Measurements from ENCODE around the gene DIP2C.
A peak's percentile ranks its signal among the peaks of the same experiment; 100 is the strongest.
"Not testable (repeated sequence)": the region's sequence is repeated elsewhere in the genome, so short reads cannot be mapped to it uniquely, and the experiment has no call there.

Gene DIP2C, protein sequence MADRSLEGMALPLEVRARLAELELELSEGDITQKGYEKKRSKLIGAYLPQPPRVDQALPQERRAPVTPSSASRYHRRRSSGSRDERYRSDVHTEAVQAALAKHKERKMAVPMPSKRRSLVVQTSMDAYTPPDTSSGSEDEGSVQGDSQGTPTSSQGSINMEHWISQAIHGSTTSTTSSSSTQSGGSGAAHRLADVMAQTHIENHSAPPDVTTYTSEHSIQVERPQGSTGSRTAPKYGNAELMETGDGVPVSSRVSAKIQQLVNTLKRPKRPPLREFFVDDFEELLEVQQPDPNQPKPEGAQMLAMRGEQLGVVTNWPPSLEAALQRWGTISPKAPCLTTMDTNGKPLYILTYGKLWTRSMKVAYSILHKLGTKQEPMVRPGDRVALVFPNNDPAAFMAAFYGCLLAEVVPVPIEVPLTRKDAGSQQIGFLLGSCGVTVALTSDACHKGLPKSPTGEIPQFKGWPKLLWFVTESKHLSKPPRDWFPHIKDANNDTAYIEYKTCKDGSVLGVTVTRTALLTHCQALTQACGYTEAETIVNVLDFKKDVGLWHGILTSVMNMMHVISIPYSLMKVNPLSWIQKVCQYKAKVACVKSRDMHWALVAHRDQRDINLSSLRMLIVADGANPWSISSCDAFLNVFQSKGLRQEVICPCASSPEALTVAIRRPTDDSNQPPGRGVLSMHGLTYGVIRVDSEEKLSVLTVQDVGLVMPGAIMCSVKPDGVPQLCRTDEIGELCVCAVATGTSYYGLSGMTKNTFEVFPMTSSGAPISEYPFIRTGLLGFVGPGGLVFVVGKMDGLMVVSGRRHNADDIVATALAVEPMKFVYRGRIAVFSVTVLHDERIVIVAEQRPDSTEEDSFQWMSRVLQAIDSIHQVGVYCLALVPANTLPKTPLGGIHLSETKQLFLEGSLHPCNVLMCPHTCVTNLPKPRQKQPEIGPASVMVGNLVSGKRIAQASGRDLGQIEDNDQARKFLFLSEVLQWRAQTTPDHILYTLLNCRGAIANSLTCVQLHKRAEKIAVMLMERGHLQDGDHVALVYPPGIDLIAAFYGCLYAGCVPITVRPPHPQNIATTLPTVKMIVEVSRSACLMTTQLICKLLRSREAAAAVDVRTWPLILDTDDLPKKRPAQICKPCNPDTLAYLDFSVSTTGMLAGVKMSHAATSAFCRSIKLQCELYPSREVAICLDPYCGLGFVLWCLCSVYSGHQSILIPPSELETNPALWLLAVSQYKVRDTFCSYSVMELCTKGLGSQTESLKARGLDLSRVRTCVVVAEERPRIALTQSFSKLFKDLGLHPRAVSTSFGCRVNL (N-terminal part only)

GRCh38 chr10:689452-690371 is at the start of gene DIP2C:
Gene DIP2C, minus strand, starts transcription at chr10:689668. Its CDS starts 90 bp downstream, at chr10:689578.
- peak; percentile 30 for DNase-seq (ENCODE audit: low spot score)

DNA sequence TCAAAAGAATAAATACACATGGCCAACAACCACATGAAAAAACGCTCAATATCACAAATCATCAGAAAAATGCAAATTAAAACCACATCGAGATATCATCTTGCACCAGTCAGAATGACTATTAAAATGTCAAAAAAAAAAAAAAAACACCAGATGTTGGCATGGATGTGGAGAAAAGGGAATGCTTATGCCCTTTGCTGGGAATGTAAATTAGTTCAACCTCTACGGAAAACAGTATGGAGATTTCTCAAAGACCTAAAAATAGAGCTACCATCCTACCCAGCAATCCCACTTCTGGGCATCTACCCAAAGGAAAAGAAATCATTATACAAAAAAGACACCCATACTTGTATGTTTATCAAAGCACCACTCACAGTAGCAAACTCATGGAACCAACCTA is 45.0 kb upstream of the DIP2C start:
- no peak for DNase-seq (ENCODE audit: low spot score)

- no peak for DNase-seq (ENCODE audit: low spot score)
These were observed 43.6 kb upstream of the DIP2C start for GRCh38 chr10:733086-733485.

GRCh38 chr10:729213-729612 is 39.7 kb upstream of the DIP2C start:
- no peak for DNase-seq (ENCODE audit: low spot score)

DNA sequence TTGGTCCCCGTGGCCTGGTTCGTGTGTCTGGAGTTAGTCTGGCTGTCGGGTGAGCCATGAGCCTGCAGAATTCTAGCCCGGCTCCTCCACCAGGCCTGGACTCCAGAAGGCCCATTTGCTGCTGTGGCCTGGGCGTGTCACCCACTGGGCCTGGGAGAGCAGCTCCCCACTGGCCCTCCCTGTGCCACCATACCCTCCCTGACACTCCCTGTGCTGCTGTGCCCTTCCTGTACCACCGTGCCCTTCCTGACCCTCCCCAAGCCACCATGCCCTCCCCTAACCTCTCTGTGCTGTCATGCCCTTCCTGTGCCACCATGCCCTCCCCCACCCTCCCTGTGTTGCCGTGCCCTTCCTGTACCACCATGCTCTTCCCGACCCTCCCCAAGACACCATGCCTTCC is 39.1 kb upstream of the DIP2C start:
- DNase-seq (ENCODE audit: low spot score) = no peak

DNA sequence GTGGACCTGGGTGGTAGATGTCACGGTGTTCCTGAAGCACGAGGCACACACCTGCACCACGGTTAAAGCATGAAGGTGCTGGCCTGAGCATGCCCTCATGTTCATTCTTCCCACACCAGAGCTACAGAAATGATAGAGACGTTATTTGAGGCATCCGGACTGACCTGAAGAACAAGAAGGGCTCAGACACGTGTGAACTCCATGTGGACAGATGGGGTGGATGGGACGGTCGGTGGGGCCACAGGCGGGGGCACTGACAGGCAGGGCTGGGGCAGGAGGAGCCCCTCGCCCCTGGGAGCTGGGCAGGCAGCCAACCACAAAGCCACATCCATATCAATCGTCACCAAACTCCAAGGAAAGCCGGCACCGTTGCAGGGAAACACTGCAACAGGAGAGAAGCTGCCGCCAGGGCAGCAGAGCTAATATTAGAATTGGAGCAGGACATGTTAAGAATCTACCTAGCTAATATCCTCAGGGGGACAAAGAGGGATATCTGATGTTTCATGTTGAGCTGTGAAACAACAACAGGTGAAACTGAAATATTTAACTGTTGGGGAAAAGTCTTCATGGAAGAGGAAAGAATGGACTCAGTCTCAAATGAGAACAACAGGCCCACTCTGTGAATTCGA is 37.8 kb upstream of the DIP2C start:
- DNase-seq (ENCODE audit: low spot score) = no peak

GRCh38 chr10:725786-726185 is 36.3 kb upstream of the DIP2C start:
- no peak for DNase-seq (ENCODE audit: low spot score)

DNA sequence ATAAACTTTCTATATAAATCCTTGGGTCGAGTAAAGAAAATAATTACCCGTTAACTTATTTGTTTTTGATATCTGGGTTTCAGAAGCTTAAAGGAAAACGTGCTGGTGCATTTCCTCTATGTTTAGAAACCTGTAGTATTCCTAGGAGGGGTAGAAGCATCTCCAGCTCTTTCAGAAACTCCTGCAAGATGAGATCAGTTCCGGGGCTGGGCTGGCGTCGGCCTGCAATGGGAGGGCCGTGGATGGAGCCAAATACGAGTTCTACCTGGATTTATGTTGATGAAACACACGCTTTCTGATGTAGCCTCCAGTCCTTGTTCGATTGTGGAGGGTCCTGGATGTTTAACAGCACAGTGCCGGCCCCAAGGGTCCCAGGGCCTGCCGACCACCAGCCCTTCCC is 35.8 kb upstream of the DIP2C start:
- no peak for DNase-seq (ENCODE audit: low spot score)

GRCh38 chr10:723973-724372 is 34.5 kb upstream of the DIP2C start:
- DNase-seq (ENCODE audit: low spot score) = no peak

- DNase-seq (ENCODE audit: low spot score) = no peak
These were observed 33.0 kb upstream of the DIP2C start for GRCh38 chr10:722281-723060.

DNA sequence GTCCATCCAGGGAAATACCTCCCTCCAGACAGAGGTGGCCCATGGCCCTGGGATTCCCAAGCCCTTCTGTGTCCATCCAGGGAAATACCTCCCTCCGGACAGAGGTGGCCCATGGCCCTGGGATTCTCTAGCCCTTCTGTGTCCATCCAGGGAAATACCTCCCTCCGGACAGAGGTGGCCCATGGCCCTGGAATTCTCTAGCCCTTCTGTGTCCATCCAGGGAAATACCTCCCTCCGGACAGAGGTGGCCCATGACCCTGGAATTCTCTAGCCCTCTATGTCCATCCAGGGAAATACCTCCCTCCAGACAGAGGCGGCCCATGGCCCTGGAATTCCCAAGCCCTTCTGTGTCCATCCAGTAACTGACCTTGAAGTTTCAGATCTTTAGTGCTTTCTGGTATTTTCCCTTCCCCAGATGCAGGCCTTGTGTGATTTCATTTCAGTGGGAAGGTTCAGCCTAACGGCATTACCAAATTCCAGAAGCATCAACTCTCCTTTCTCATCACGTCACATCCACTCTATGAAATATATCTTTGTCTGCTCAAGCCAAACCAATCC is 28.8 kb upstream of the DIP2C start:
- DNase-seq (ENCODE audit: low spot score) = no peak

- DNase-seq (ENCODE audit: low spot score) = no peak
These were observed 28.0 kb upstream of the DIP2C start for GRCh38 chr10:717458-717857.

GRCh38 chr10:716821-717220 is 27.4 kb upstream of the DIP2C start:
- no peak for DNase-seq (ENCODE audit: low spot score)

DNA sequence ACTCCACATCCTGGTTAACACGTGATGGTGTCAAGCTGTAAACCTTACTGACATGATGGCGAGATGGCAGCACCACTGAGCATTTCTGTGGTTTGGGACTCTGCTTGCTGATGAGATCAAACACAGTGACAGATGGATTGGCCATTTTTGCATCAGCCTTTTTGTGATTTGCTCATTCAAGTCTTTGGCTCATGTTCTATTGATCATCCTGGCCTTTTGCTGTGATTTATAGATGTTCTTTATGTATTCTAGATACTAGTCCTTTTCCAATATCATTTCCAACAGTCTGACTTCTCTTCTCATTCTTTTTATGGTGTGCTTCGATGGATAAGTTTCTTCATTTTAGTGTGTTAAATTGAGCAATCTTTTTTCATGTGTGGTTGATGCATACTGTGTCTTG is 24.7 kb upstream of the DIP2C start:
- no peak for DNase-seq (ENCODE audit: low spot score)

GRCh38 chr10:712575-712974 is 23.1 kb upstream of the DIP2C start:
- DNase-seq (ENCODE audit: low spot score) = no peak

DNA sequence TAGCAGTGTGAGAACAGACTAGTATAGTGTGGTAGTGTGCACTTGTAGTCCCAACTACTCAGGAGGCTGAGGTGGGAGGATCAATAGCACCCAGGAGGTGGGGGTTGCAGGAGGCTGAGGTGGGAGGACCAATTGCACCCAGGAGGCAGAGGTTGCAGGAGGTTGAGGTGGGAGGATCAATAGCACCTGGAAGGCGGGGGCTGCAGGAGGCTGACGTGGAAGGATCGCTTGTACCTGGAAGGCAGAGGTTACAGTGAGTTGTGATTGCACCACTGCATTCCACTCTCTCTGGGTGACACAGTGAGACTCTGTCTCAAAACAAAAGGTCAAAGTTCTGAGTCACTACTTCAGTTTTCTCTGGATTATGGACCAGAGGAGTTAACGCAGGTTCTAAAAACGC is 22.6 kb upstream of the DIP2C start:
- no peak for DNase-seq (ENCODE audit: low spot score)

GRCh38 chr10:707861-708260 is 18.4 kb upstream of the DIP2C start:
- no peak for DNase-seq (ENCODE audit: low spot score)

GRCh38 chr10:707456-707855 is 18.0 kb upstream of the DIP2C start:
- DNase-seq (ENCODE audit: low spot score) = no peak

GRCh38 chr10:703118-703517 is 13.7 kb upstream of the DIP2C start:
- DNase-seq (ENCODE audit: low spot score) = no peak

GRCh38 chr10:700183-700582 is 10.7 kb upstream of the DIP2C start:
- DNase-seq (ENCODE audit: low spot score) = not testable (repeated sequence)

All from germinal center (tissue), 1 donor.